NAMALWA (cell line): ENCODE data around the gene KIF18B.
A peak's percentile ranks its signal among the peaks of the same experiment; 100 is the strongest.

ENCODE experiments used
- DNase-seq: peaks from one replicate; pipeline ENCODE4 v3.0.0-alpha.2; 2015; ENCODE audit warnings: low spot score

The KIF18B gene

GRCh38 chr17:44947461-44948314 is at the start of gene KIF18B:
KIF18B (minus strand) TSS chr17:44947773; CDS start chr17:44936344, 11,429 bp downstream.
- peak; percentile 97 for DNase-seq

GRCh38 chr17:44996304-44996703 is 48.7 kb upstream of the KIF18B start:
- DNase-seq: no peak

GRCh38 chr17:44995436-44996001 is 47.9 kb upstream of the KIF18B start:
- no peak for DNase-seq

- no peak for DNase-seq
Measured at GRCh38 chr17:44992242-44992939, 44.8 kb upstream of the KIF18B start.

- no peak for DNase-seq
Measured at GRCh38 chr17:44990994-44991393, 43.4 kb upstream of the KIF18B start.

- no peak for DNase-seq
Measured at GRCh38 chr17:44989552-44990138, 42.1 kb upstream of the KIF18B start.

GRCh38 chr17:44988044-44988942 is 40.7 kb upstream of the KIF18B start:
- no peak for DNase-seq

GRCh38 chr17:44983563-44983962 is 36.0 kb upstream of the KIF18B start:
- no peak for DNase-seq

- DNase-seq: no peak
Measured at GRCh38 chr17:44982113-44982702, 34.6 kb upstream of the KIF18B start.

GRCh38 chr17:44981221-44981968 is 33.8 kb upstream of the KIF18B start:
- DNase-seq: no peak

GRCh38 chr17:44979426-44979995 is 31.9 kb upstream of the KIF18B start:
- DNase-seq: no peak

GRCh38 chr17:44978807-44979206 is 31.2 kb upstream of the KIF18B start:
- no peak for DNase-seq

GRCh38 chr17:44977814-44978550 is 30.4 kb upstream of the KIF18B start:
- no peak for DNase-seq

GRCh38 chr17:44977065-44977464 is 29.5 kb upstream of the KIF18B start:
- DNase-seq: peak; percentile 23

GRCh38 chr17:44976206-44976605 is 28.6 kb upstream of the KIF18B start:
- no peak for DNase-seq

- no peak for DNase-seq
Measured at GRCh38 chr17:44972953-44973352, 25.4 kb upstream of the KIF18B start.

- no peak for DNase-seq
Measured at GRCh38 chr17:44971776-44972483, 24.4 kb upstream of the KIF18B start.

GRCh38 chr17:44970136-44970741 is 22.7 kb upstream of the KIF18B start:
- DNase-seq: peak; percentile 67
